Tibial nerve (tissue), 4 donors: ENCODE measurements around the gene MPV17. TPM values are rescaled to one million over a fixed set of nuclear protein-coding genes. Genes with fewer than 3 reads are reported as not detected.
A peak's percentile ranks its signal among the peaks of the same experiment; 100 is the strongest.
"Not testable (repeated sequence)": the region's sequence is repeated elsewhere in the genome, so short reads cannot be mapped to it uniquely, and the experiment has no call there.

Source experiments
- DNase-seq, 2 donors: peaks; one replicate each; pipeline ENCODE4 v3.0.0-alpha.2; 2019; ENCODE audit warnings: low spot score in 2 of 2
- H3K27ac ChIP-seq, 4 donors: fragments of 200-600 bp; sonication (generic) in 3 of 4; one replicate each; pipeline ENCODE4 v1.5.1; 2017 to 2019; ENCODE audit warnings: mild to moderate bottlenecking in 1 of 4
- H3K27me3 ChIP-seq, 2 donors: fragments of 200-600 bp; sonication (generic) in 1 of 2; one replicate each; pipeline versions ENCODE4 v1.5.1 to v1.6.0; 2017 to 2019
- H3K36me3 ChIP-seq, 3 donors: fragments of 200-600 bp; sonication (generic); one replicate each; pipeline ENCODE4 v1.5.1; 2018 to 2019
- H3K4me1 ChIP-seq, 4 donors: fragments of 200-600 bp; sonication (generic) in 3 of 4; one replicate each; pipeline ENCODE4 v1.5.1; 2017 to 2019
- H3K4me3 ChIP-seq, 4 donors: fragments of 200-600 bp; sonication (generic) in 3 of 4; one replicate each; pipeline ENCODE4 v1.5.1; 2017 to 2019; ENCODE audit warnings: mild to moderate bottlenecking in 1 of 4, moderate library complexity in 1 of 4
- H3K9me3 ChIP-seq, 4 donors: fragments of 200-600 bp; sonication (generic) in 3 of 4; one replicate each; pipeline ENCODE4 v1.5.1; 2017 to 2019
- CTCF ChIP-seq, 5 experiments: fragments of 200-600 bp in 3 of 5; fragments of 450-650 bp in 2 of 5; sonication (generic) in 3 of 5; IDR thresholded peaks; one replicate each; pipeline ENCODE4 v1.5.1; 2016 to 2019; ENCODE audit warnings: antibody characterized with exemption in 5 of 5, mild to moderate bottlenecking in 3 of 5, moderate library complexity in 2 of 5
- EP300 ChIP-seq, 2 donors: sonication (generic); formaldehyde crosslinking; IDR thresholded peaks; one replicate each; pipeline ENCODE4 v1.6.1; 2017; ENCODE audit warnings: antibody characterized with exemption in 2 of 2, mild to moderate bottlenecking in 1 of 2
- POLR2A ChIP-seq, 2 donors: fragments of 450-650 bp; IDR thresholded peaks; one replicate each; pipeline ENCODE4 v1.6.1; 2017; ENCODE audit warnings: antibody characterized with exemption in 2 of 2, mild to moderate bottlenecking in 2 of 2, moderate library complexity in 2 of 2
- WGBS, 2 donors: methylation state at CpG; one replicate each; pipeline ENCODE4 v1.1.5; 2018; 5-methylcytosine and 5-hydroxymethylcytosine counted together
- total RNA-seq, 4 donors: library from RNA; depleted of rRNA; stranded (reverse); fragments of >200 nt; gene quantifications; one replicate each; pipeline ENCODE4 v1.1.0, GENCODE V29; 2016

The MPV17 gene
- total RNA-seq, 4 donors from 2014 or later, result 68.4 to 105 (median 87.3) TPM

GRCh38 chr2:27322301-27322765 is 564 bp downstream of the MPV17 start:
- peaks cover 0 to 28% (median 15%) of the 10 kb centered on the region in 4 donors for H3K4me1 ChIP-seq
- no peaks in the 10 kb centered on the region for H3K27me3 ChIP-seq
- peak overlapping the region; percentile 59 to 85 (median 74) for H3K4me3 ChIP-seq
- no peak for DNase-seq
- peaks cover 0 to 22% (median 0%) of the 10 kb centered on the region in 3 donors for H3K36me3 ChIP-seq
- H3K9me3 ChIP-seq, result no peaks in the 10 kb centered on the region
- TF ChIP-seq CTCF (IDR thresholded peaks at IDR 0.05) (no peak), EP300 (IDR thresholded peaks at IDR 0.05) (no peak), POLR2A (IDR thresholded peaks at IDR 0.05) (no peak)
- peak overlapping the region; percentile 88 to 97 (median 96) for H3K27ac ChIP-seq
- 3 to 8% methylated on average over 7 to 10 of the region's 10 CpGs for WGBS, 2 donors

- peak; percentile 33 to 49 for DNase-seq
- H3K27ac ChIP-seq, result no peak overlapping the region
- 64 to 65% methylated on average over 8 of the region's 8 CpGs for WGBS, 2 donors
These were observed 1.8 kb downstream of the MPV17 start for GRCh38 chr2:27320958-27321543.

GRCh38 chr2:27319839-27320238 is 3.1 kb downstream of the MPV17 start:
- Histone ChIP-seq H3K36me3 (peaks cover 0 to 31% (median 0%) of the 10 kb centered on the region in 3 donors), H3K4me1 (peaks cover 0 to 28% (median 15%) of the 10 kb centered on the region in 4 donors)
- not testable (repeated sequence) for H3K27ac ChIP-seq, H3K27me3 ChIP-seq, H3K4me3 ChIP-seq, DNase-seq, H3K9me3 ChIP-seq
- 91 to 95% methylated on average over 15 of the region's 15 CpGs for WGBS, 2 donors

More at GRCh38 chr2:27320958-27321543, 1.8 kb downstream of the MPV17 start:
- Histone ChIP-seq H3K4me3 (no peak overlapping the region), H3K27me3 (no peaks in the 10 kb centered on the region), H3K4me1 (peaks cover 0 to 28% (median 15%) of the 10 kb centered on the region in 4 donors), H3K9me3 (no peaks in the 10 kb centered on the region), H3K36me3 (peaks cover 0 to 22% (median 0%) of the 10 kb centered on the region in 3 donors)
- TF ChIP-seq POLR2A (IDR thresholded peaks at IDR 0.05) (no peak), EP300 (IDR thresholded peaks at IDR 0.05) (peak in 1 of 2 donors; percentile 50), CTCF (IDR thresholded peaks at IDR 0.05) (peak in 1 of 5 experiments; percentile 21)

- no peak overlapping the region for H3K4me3 ChIP-seq
- H3K4me1 ChIP-seq, result peaks cover 0 to 9% (median 5%) of the 10 kb centered on the region in 4 donors
- DNase-seq, result no peak
- WGBS, 2 donors, result 80 to 86% methylated on average over 12 of the region's 12 CpGs
- peaks cover 0 to 48% (median 0%) of the 10 kb centered on the region in 3 donors for H3K36me3 ChIP-seq
- no peak overlapping the region for H3K27ac ChIP-seq
- H3K9me3 ChIP-seq, result no peaks in the 10 kb centered on the region
- TF ChIP-seq EP300 (IDR thresholded peaks at IDR 0.05) (no peak), CTCF (IDR thresholded peaks at IDR 0.05) (no peak), POLR2A (IDR thresholded peaks at IDR 0.05) (no peak)
- H3K27me3 ChIP-seq, result no peaks in the 10 kb centered on the region
These were observed 6.1 kb downstream of the MPV17 start for GRCh38 chr2:27316655-27317412.

DNA sequence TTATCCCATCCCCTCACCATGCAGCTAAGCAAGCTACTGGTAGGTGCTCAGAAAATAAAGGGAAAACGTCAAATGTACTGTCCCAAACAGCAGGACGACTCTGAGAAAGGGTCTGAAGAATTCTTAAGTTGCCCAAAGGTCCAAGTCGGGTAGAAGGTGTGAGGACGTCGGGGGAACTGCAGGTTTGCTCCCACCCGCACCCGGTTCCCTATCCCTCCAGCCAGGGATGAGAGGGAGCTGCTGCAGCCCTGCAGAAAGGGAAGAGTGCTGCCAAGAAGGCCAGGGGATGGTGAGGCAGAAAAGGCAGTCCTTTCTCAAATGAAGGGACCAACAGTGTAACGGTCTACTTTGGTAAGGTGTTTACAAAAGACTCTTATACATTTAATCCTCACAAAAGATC is 7.8 kb downstream of the MPV17 start:
- TF ChIP-seq EP300 (IDR thresholded peaks at IDR 0.05) (no peak), CTCF (IDR thresholded peaks at IDR 0.05) (no peak), POLR2A (IDR thresholded peaks at IDR 0.05) (no peak)
- no peaks in the 10 kb centered on the region for H3K27me3 ChIP-seq
- peaks cover 0 to 65% (median 0%) of the 10 kb centered on the region in 3 donors for H3K36me3 ChIP-seq
- no peaks in the 10 kb centered on the region for H3K9me3 ChIP-seq
- H3K27ac ChIP-seq, result no peak overlapping the region
- H3K4me1 ChIP-seq, result no peaks in the 10 kb centered on the region
- 74 to 77% methylated on average over 8 of the region's 8 CpGs for WGBS, 2 donors
- no peak overlapping the region for H3K4me3 ChIP-seq
- no peak for DNase-seq
